ENCODE results near the gene CLCN6.

CLCN6 gene

GRCh38 chr1:11858158-11858557, 52.2 kb downstream of the CLCN6 start:
- no peak for DNase-seq

- DNase-seq = no peak
Measured at GRCh38 chr1:11858613-11858967, 52.6 kb downstream of the CLCN6 start, which contains the start of gene NPPB. TSS of gene NPPB (minus strand) at chr1:11858945. CDS start at chr1:11858833, 112 bp downstream.

- DNase-seq = peak; percentile 72
Measured at GRCh38 chr1:11858968-11859871, 53.2 kb downstream of the CLCN6 start.

- DNase-seq = no peak
Measured at GRCh38 chr1:11860083-11860482, 54.1 kb downstream of the CLCN6 start.

- no peak for DNase-seq
Measured at GRCh38 chr1:11860587-11860986, 54.6 kb downstream of the CLCN6 start.

GRCh38 chr1:11862890-11863289, 56.9 kb downstream of the CLCN6 start:
- DNase-seq = no peak

GRCh38 chr1:11868331-11868980, 62.5 kb downstream of the CLCN6 start:
- DNase-seq = no peak

GRCh38 chr1:11869104-11869503, 63.1 kb downstream of the CLCN6 start:
- no peak for DNase-seq

- DNase-seq = no peak
Measured at GRCh38 chr1:11869650-11870207, 63.7 kb downstream of the CLCN6 start.

- DNase-seq = no peak
Measured at GRCh38 chr1:11872545-11872944, 66.6 kb downstream of the CLCN6 start.

GRCh38 chr1:11873395-11874257, 67.6 kb downstream of the CLCN6 start:
- DNase-seq = no peak

GRCh38 chr1:11874258-11874562, 68.2 kb downstream of the CLCN6 start:
- no peak for DNase-seq

GRCh38 chr1:11874624-11875023, 68.6 kb downstream of the CLCN6 start:
- DNase-seq = no peak

GRCh38 chr1:11875094-11875493, 69.1 kb downstream of the CLCN6 start:
- DNase-seq = no peak

- no peak for DNase-seq
Measured at GRCh38 chr1:11877074-11877473, 71.1 kb downstream of the CLCN6 start.

- DNase-seq = no peak
Measured at GRCh38 chr1:11878081-11878890, 72.3 kb downstream of the CLCN6 start.

GRCh38 chr1:11878891-11879190, 72.8 kb downstream of the CLCN6 start:
- no peak for DNase-seq

GRCh38 chr1:11879311-11880180, 73.6 kb downstream of the CLCN6 start:
- no peak for DNase-seq

GRCh38 chr1:11880181-11880575, 74.2 kb downstream of the CLCN6 start:
- no peak for DNase-seq

- DNase-seq = no peak
Measured at GRCh38 chr1:11880911-11881748, 75.1 kb downstream of the CLCN6 start.

Data from activated naive CD4-positive, alpha-beta T cell treated with anti-CD3 and anti-CD28 coated beads, Interleukin-2, amount 50 U/mL, for 16 hours (primary cell).